HG03558 (cell line): Measurements from ENCODE around the gene RDX.
"Not testable (repeated sequence)": the region's sequence is repeated elsewhere in the genome, so short reads cannot be mapped to it uniquely, and the experiment has no call there.

ENCODE experiments used
- ATAC-seq: cut with Tn5 transposase; IDR thresholded peaks from one replicate; pipeline ENCODE4 v1.9.1; 2021; ENCODE audit warnings: moderate number of reproducible peaks; ENCODE audit not compliant: unreplicated experiment; ENCODE audit errors: extremely low read depth

RDX gene

DNA sequence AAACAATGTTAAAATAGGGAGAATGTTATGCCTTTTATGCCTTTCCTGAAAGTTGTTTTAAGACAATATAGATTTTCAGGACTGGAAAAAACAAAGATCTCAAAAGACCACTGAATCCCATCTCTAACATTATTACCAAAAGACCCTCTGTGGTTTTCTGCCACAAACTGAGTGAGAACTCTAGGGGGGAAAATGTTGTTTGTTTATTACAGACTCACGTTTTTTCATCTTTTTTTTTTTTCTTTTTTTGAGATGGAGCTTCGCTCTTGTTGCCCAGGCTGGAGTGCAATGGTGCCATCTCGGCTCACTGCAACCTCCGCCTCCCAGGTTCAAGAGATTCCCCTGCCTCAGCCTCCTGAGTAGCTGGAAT lies 9.6 kb upstream of the RDX start:
- not testable (repeated sequence) for ATAC-seq

DNA sequence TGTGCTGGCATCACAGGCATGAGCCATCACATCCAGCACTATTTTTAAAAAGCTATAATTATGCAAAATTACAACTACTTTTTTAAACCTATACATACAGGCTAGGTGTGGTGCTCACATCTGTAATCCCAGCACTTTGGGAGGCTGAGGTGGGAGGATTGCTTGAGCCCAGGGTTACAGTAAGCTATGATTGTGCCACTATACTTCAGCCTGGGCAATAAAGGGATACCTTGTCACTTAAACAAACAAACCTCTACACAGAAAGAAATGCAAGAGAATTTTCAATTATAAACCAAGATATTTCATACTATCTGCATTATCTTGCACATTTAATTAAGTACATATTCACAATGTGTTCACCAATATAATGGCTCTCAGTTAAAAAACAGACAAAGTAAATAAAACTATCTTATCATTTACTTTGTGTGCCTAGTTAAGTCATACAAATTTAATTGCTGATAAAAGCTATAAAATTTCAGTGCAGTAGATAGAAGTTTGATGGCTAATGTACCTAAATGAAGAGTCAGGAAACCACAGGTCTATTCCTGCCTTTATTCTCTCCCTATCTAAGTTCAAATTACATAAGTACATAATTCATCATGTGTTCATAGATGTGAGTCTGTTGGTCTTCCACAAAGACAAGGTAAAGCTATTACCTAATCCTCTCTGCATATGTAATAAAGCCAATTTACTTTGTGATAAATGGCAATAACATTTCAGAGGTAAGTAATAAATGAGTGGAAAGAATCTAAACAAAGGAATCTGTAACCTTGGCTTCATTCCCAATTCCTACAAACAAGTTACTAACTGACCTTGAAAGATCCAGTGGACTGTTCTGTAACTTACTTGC lies 9.0 kb upstream of the RDX start:
- ATAC-seq = no peak

DNA sequence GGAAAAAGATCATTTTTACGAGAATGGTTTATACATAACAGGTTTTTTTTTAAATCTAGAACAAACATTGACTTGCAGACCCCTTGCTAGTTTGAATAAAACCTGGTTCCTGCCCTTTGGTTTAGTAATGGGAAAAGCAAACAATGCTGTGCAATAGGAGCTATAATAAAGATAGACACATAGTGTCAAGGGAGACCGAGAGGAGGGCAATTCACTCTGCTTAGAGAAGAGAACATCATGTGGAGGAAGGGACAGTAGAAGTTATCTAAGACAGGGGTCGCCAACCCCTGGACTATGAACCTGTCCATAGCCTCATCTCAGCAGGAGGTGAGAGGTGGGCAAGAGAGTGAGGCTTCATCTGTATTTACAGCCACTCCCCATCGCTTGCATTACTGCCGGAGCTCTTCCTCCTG lies 7.0 kb upstream of the RDX start:
- no peak for ATAC-seq

DNA sequence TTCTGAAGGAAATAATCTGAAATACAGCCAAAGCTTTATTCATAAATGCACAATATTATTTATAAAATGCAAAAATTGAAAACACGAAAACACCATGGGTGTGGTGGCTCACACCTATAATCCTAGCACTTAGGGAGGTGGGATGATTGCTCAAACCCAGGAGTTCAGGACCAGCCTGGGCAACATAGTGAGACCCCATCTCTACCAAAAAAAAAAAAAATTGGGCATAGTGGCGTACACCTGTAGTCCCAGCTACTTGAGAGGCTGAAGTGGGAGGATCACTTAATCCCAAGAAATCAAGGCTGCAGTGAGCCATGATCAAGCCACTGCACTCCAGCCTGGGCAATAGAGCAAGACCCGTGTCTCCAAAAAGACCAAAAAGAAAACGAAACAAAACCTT lies 5.2 kb upstream of the RDX start:
- ATAC-seq = no peak

DNA sequence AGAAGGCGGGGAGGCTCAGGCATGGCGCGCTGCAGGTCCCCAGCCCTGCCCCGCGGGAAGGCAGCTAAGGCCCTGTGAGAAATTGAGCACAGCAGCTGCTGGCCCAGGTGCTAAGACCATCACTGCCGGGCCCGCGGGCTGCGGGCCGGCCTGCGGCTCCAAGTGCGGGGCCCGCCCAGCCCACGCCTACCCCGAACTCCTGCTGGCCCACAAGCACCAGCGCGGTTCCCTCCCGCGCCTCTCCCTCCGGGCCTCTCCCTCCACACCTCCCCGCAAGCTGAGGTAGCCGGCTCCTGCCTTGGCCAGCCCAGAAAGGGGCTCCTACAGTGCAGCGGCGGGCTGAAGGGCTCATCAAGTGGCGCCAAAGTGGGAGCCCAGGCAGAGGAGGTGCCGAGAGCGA lies 4.6 kb upstream of the RDX start:
- no peak for ATAC-seq

DNA sequence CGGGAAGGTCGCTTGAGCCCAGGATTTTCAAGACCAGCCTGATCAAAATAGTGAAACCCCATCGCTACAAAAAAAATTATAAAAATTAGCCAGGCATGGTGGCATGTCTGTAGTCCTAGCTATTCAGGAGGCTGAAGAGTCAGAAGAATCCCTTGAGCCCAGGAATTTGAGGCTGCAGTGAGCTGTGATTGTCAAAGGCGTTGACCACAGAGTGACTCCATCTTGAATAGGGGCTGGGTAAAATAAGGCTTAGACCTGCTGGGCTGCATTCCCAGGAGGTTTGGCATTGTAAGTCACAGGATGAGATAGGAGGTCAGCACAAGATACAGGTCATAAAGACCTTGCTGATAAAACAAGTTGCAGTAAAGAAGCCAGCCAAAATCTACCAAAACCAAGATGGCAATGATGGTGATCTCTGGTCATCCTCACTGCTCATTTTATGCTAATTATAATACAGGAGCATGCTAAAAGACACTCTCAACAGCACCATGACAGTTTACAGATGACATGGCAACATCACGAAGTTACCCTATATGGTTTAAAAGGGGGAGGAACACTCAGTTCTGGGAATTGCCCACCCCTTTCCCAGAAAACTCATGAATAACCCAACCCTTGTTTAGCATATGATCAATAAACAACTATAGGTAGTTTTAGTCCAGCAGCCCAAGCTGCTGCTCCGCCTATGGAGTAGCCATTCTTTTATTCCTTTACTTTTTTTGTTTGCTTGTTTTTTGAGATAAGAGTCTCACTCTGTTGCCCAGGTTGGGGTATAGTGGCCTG lies 2.8 kb upstream of the RDX start:
- no peak for ATAC-seq

DNA sequence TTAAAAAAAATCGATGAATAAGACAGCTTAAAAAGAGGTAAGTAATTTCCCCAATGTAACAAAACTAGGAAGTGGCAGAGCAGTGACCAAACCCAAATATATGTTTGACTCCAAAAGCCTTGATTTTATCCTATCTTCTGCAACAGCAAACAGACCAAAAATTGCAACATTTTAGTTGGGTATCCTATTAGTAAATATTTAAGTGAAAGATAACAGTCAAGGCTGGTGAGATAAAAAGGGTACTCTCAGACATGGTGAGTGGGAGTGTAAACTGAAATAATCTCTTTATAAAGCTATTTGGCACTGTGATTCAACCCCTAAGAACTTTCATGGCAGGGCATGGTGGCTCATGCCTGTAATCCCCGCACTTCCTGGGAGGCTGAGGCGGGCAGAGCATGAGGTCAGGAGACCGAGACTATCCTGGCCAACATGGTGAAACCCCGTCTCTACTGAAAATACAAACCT lies 1.9 kb upstream of the RDX start:
- ATAC-seq = no peak

DNA sequence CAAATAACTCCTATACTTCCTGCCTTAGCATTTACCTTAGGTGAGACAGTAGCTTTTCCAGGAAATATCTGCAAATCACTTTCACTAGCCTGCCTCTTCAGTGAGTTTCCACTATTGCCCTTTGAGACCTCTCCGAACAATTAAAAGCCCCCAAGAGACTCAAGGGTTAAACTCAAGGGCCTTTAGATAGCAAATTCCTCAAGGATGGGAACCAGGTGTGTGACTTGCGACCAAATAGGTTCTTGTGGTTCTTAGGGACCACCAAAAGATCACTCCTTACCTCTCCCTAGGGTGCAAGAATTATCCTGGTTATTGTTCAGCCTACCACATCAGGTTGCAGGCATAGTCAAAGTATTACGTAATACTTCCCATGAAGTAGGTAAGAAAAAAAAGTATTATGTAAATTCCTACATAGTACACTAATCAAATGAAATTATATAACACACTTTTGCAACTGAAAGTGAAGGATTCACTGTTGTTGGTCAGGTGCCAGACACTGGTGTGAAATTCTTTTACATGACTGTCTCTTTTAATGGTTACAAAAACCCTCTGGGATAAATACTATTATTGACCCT lies 1.4 kb upstream of the RDX start:
- ATAC-seq = no peak

DNA sequence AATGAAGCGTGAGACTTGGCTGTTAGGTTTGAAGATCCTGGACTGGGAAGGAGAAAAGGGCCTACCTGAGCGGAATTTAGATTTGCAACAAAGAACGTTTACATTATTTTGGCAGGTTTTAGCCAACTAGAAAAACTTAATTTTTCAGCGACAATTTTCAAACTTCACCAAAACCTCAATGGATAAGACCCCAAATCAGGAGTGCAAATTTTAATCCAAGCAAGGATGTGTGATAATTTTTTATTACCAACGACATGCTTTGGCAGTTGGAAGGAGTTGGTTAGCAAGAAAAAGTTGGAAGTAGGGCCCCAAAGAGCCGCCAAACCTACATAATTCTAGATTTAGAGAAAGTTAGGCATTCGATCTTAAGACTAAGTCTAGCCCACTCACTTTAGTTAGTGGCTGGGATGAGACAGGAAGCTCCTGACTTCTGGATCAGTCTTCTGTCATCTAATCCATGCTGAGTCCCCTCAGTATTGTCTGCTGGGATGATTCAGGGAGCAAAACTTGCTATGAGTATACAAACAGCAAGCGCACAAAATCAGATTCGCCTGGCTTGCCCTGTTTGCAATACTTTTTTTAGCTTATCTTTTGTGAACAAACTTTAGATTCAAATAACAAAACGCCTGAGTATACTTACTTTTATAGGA lies 787 bp upstream of the RDX start:
- no peak for ATAC-seq

DNA sequence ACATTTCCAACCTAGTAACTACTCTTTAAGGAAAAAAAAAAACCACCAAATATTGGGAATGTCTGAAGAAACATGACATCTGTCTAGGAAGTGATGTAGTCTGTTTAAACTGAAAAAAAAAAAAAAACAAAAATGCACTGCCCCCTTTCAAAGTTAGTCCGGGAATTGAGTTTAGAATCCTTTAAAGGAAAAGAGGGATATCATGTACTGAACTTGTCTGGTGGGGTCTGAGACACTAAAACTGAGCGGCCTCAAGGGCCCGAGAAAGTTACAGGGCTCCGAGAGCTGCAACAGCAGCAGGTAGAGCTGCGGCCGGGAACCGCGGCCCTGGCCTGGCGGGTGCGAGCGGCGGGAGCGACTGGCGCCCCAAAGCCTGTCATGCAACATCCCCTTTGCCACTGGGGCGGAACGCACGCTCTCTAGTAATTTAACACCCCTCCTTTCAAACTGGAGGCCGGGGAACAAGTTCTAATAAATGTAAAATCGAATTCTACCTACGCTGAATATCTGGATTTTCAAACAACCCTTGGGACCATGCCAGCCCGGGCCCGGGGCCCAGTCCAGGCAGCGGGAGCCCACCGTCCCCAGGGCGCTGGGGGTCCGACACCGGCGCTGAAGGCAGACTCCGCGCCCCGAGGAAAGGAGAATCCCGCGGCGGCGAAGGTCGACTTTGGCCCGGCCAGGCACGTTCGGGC lies 736 bp downstream of the RDX start:
- ATAC-seq = peak; percentile 36

DNA sequence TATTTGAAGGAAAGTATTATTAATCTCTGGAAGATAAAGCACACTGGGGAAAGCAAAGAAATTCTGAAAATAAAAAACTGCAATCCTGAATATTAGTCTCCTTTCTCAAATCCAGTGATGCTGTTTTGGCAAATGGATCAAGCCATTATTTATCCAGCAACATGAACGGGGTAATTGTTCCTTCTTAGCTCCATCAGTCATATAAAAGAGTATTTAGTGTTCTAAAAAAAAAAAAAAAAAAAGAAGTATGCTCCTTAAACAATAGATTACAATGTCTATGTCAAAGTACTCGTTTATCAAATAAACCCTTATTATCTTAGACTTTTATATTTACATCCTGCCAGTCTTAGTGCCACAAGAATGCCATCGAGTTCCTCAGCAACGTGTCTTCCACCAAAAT lies 1.3 kb downstream of the RDX start:
- ATAC-seq = no peak

DNA sequence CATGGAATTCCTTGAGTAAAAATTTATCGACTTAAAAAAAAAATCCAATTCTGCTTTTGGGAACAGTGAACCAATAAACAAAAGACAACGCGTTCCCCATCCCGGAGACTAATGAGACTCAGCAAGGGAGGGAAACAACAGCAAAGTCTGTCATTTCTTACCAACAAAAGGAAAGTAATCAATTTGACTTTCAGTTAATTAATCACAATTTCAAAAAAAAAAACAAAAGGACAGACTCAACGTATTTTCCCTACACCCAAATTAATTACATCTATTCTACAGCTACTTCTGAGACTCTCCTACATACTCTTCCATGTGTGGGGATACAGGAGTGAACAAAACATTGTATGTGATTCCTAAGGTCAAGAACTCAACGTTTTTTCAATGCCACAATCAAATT lies 1.9 kb downstream of the RDX start:
- no peak for ATAC-seq

DNA sequence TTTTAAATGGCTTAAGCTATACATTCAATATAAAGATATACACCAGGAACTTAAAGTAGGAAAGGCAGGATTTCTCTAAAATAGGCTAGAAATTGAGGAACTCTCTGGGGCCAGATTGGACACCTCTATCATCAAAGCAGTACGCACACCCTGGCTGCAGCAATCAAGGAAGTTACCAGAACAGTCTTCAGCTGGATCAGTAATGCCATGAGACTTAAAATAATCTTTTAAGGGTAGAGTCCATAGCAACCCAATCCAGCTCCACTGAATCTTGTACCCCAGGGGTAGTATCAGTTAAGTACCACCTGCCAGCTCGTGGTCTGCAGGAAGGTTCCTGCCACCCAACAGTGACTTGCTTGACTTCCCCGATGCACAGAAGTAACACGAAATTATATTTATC lies 3.0 kb downstream of the RDX start:
- no peak for ATAC-seq

DNA sequence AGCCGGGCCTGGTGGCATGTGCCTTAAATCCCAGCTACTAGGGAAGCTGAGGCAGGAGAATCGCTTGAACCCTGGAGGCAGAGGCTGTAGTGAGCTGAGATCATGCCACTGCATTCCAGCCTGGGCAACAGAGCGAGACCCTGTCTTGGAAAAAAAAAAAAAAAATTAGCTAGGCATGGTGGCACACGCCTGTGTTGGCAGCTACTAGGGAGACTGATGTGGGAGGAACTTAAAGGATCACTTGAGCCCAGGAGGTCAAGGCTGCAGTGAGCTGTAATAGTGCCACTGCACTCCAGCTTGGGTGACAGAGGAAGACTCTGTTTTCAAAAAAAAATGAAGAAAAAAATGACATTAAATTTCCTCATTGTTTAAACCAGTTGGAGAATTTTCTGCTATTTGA lies 4.3 kb downstream of the RDX start:
- ATAC-seq = not testable (repeated sequence)

DNA sequence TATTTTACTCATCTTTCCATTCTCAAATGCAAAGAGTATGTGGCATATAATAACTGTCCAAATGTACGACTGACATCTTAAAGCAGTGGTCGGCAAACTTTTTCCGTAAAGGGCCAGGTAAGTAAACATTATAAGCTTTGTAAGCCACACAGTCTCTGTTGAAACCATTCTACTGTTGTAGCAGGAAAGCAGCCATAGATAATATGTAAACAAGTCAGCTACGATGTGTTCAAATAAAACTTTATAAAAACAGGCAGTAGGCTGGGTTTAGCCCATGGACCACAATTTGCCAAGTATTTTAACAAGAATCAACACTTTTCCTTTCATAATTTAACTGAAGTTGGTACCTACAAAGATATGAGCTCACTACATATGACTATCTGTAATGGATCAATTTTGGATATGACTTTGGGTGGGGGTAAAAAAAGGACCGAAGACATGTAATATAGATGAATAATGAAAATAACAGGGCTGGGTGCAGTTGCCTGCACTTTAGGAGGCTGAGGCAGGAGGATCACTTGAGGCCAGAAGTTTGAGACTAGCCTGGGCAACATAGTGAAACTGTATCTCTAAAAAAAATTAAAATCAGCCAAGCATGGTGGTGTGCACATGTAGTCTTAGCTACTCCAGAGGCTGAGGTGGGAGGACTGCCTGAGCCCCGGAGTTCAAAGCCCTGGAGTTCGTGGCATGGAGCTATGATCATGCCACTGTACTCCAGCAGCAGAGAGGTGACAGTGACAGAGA lies 5.7 kb downstream of the RDX start:
- no peak for ATAC-seq

DNA sequence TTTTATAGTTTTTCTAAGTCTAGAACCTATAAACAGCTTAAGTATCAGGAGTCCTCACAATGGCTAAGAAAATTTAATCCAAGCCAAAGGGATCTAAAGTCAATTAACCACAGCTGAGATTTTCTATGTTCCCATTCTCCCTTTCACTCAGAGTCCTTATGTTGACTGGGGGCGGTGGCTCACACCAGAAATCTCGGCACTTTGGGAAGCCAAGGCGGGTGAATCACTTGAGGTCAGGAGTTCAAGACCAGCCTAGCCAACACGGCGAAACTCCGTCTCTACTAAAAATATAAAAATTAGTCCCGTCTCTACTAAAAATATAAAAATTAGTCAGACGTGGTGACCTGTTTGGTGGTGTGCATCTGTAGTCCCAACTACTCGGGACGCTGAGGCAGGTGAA lies 6.9 kb downstream of the RDX start:
- no peak for ATAC-seq

DNA sequence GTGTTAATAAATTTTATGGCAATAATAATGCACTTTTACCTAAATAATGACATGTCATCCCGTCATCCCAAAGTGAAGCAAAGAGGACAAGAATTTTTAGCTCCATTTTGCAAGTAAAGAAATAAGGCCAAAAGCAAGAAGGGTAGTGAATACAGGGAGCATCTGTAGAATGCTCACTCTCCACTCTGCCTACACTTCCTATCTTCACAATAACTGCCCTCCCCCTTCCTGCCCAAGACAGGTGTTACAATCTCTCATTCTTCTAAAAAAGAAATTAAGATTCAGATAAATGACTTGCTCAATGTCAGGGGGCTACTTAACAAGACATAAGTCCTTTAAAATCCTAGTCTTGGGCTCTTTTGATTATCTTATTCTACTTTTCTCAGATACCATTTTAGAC lies 8.9 kb downstream of the RDX start:
- no peak for ATAC-seq

DNA sequence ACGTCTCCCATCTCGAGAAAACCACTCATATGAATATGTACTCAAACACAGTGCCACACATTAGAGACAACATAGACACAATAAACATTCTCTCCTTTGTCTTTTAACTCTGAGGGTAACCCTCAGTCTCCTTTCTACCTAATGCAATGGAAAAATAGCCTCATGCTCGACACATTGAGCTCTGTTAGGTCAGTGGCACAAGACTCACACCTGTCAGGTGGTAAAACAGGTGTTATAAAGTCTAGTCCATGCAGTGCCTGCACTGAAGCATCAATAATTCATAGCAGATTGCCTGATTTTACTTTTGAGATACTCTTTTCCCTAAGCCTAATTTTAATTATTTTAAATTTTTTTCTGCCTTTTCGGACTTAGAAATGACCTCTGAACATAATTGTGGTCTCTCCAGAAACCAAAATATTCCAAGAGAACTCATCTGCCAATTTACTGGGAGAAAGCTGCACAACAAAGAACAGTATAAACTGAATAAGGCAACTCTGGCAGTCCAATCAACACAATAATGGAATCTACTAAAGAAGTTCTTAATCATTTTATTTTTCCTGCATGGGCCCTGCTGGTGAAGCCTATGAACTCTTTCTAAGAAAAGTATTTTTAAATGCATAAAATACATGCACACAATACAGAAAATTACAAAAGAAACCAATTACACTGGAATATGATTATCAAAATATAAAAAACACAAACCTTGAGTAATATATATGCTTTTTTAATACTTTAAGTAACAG lies 9.9 kb downstream of the RDX start:
- no peak for ATAC-seq

DNA sequence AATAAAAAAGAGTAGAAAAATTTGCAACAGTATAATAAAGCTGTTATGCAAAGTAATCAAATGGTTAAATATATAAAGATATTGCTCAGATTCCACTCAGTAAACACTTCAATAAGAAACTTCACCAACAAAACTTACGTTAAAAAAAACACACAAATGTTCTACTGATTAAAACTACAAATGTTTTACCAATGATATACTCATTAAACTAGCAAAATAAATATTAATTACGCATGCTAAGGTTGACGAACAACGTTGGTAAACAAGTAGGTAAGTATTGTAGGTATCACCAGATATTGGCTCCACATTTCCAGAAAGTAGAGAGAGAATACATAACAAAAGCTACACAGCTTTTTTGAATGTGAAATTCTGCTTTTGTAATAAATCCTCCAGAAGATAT lies 12.6 kb downstream of the RDX start:
- ATAC-seq = no peak
